Measurements from ENCODE around the gene SMIM21. TPM values are rescaled to one million over a fixed set of nuclear protein-coding genes. Genes with fewer than 3 reads are reported as not detected.

The SMIM21 gene
- total RNA-seq, 1 donor from 2014 or later: not detected

DNA sequence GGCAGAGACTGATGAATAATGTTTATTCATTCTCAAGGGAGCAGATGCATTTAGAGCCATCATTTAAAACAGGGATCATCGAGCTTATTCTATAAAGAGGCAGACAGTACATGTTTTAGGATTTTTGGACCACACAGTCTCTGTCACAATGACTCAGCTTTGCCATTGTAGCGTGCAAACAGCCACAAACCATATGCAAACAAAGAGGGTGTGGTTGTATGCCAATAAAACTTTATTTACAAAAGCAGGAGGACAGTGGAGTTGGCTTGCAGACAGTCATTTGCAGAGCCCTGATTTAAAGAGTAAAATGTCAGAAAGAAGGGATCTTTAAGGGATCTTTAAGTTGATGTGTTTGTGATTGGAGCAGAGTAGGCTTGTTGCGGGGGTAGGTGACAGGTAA lies 51.5 kb downstream of the SMIM21 start:
- TF ChIP-seq CTCF (conservative IDR thresholded peaks at IDR 0.05): no peak
- Mint-ChIP-seq H3K4me3 (no peak overlapping the region), H3K27me3 (ENCODE audit: low read depth) (no peaks in the 10 kb centered on the region), H3K36me3 (ENCODE audit: low read depth) (no peaks in the 10 kb centered on the region), H3K9me3 (peaks cover 7% of the 10 kb centered on the region), H3K27ac (ENCODE audit: unreplicated experiment) (no peak overlapping the region), H3K4me1 (peaks cover 18% of the 10 kb centered on the region)
- DNase-seq (ENCODE audit: low read depth, low spot score): no peak

- Mint-ChIP-seq H3K27ac (ENCODE audit: unreplicated experiment) (no peak overlapping the region), H3K36me3 (ENCODE audit: low read depth) (no peaks in the 10 kb centered on the region), H3K27me3 (ENCODE audit: low read depth) (no peaks in the 10 kb centered on the region), H3K4me3 (no peak overlapping the region), H3K9me3 (peaks cover 7% of the 10 kb centered on the region), H3K4me1 (peaks cover 18% of the 10 kb centered on the region)
- DNase-seq (ENCODE audit: low read depth, low spot score): no peak
- TF ChIP-seq CTCF (conservative IDR thresholded peaks at IDR 0.05): no peak
Observed at GRCh38 chr18:75375341-75375740, 52.2 kb downstream of the SMIM21 start.

DNA sequence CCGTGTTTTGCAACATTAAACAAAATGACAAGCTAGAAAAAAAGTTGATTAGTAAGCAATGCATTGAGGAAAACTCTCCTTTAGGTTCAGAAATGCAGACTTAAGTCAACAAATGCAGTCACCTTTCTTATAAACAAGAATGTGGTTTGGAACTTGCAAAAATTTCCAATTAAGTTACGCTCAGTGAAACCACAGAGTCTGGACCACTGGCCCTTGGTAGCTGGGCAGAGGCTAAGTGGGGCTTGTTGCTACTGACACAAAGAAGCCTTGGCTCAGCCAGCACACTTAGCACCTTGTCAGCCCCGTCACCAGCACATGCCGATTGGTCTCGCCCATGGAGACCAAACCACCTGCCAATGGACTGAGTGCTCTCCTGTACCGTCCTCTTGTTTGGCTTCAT lies 53.0 kb downstream of the SMIM21 start:
- no peak overlapping the region for H3K4me3 Mint-ChIP-seq
- DNase-seq (ENCODE audit: low read depth, low spot score): no peak
- peaks cover 7% of the 10 kb centered on the region for H3K9me3 Mint-ChIP-seq
- no peak overlapping the region for H3K27ac Mint-ChIP-seq (ENCODE audit: unreplicated experiment)
- no peaks in the 10 kb centered on the region for H3K27me3 Mint-ChIP-seq (ENCODE audit: low read depth)
- no peaks in the 10 kb centered on the region for H3K36me3 Mint-ChIP-seq (ENCODE audit: low read depth)
- H3K4me1 Mint-ChIP-seq: peaks cover 18% of the 10 kb centered on the region
- no peak for TF ChIP-seq CTCF (conservative IDR thresholded peaks at IDR 0.05)

- Mint-ChIP-seq H3K9me3 (peaks cover 7% of the 10 kb centered on the region), H3K4me1 (peaks cover 4% of the 10 kb centered on the region), H3K27me3 (ENCODE audit: low read depth) (peaks cover 2% of the 10 kb centered on the region), H3K27ac (ENCODE audit: unreplicated experiment) (peak overlapping the region; percentile 43), H3K4me3 (no peak overlapping the region), H3K36me3 (ENCODE audit: low read depth) (no peaks in the 10 kb centered on the region)
- no peak for TF ChIP-seq CTCF (conservative IDR thresholded peaks at IDR 0.05)
- DNase-seq (ENCODE audit: low read depth, low spot score): no peak
Observed at GRCh38 chr18:75369026-75369721, 58.3 kb downstream of the SMIM21 start.

GRCh38 chr18:75365837-75366236 lies 61.7 kb downstream of the SMIM21 start:
- no peak overlapping the region for H3K4me3 Mint-ChIP-seq
- TF ChIP-seq CTCF (conservative IDR thresholded peaks at IDR 0.05): no peak

More at GRCh38 chr18:75365837-75366236, 61.7 kb downstream of the SMIM21 start:
- H3K9me3 Mint-ChIP-seq: peaks cover 3% of the 10 kb centered on the region
- H3K4me1 Mint-ChIP-seq: peaks cover 4% of the 10 kb centered on the region
- no peak overlapping the region for H3K27ac Mint-ChIP-seq (ENCODE audit: unreplicated experiment)
- no peaks in the 10 kb centered on the region for H3K36me3 Mint-ChIP-seq (ENCODE audit: low read depth)
- peaks cover 9% of the 10 kb centered on the region for H3K27me3 Mint-ChIP-seq (ENCODE audit: low read depth)
- no peak for DNase-seq (ENCODE audit: low read depth, low spot score)

Measured in neural crest cell (in vitro differentiated cells).